Endothelial cell of umbilical vein (primary cell): ENCODE data around the gene STK38L. TPM values are rescaled to one million over a fixed set of nuclear protein-coding genes. Genes with fewer than 3 reads are reported as not detected.

Experiments
- BruUV-seq: library from RNA; stranded (reverse); fragments of 400-500 nt; replicated peaks from 2 replicates; lab custom pipeline; 2021; lab: Mats Ljungman, UMichigan
- CTCF ChIA-PET: fragments of 300-600, 350-600 bp; sonication (Branson Sonifier 250); formaldehyde crosslinking; loops from one replicate; lab custom pipeline; 2021; ENCODE audit warnings: antibody characterized with exemption, inconsistent platforms; lab: Charles Lee
- POLR2A ChIA-PET: fragments of 300-600, 350-600 bp; sonication (Branson Sonifier 250); formaldehyde crosslinking; loops from one replicate; lab custom pipeline; 2021; ENCODE audit warnings: antibody characterized with exemption, inconsistent platforms; lab: Charles Lee
- DNase-seq: peaks from one replicate; pipeline ENCODE4 v3.0.0-alpha.2; 2011; ENCODE audit warnings: low read depth, low spot score
- FAIRE-seq: peaks from 2 replicates; lab custom pipeline; 2011; peaks lifted over from hg19 to GRCh38; lab: Jason Lieb, UNC
- H2AFZ ChIP-seq: 2 replicates; pipeline ENCODE4 v1.6.0; 2012; ENCODE audit warnings: low read depth, low read length, control low read depth, inconsistent platforms
- H3K27ac ChIP-seq: 2 replicates; pipeline ENCODE4 v1.5.1; 2011; ENCODE audit warnings: low read depth, mild to moderate bottlenecking, control low read depth, low read length, moderate library complexity; ENCODE audit not compliant: insufficient read depth
- H3K27me3 ChIP-seq, 2 experiments: 2 replicates each; pipeline versions ENCODE4 v1.6.0 to v1.6.1; 2011; ENCODE audit warnings: low read length in 2 of 2, mixed read lengths in 1 of 2; ENCODE audit not compliant: control insufficient read depth in 2 of 2, insufficient read depth in 2 of 2
- H3K36me3 ChIP-seq, 2 experiments: 2 replicates in 1 of 2; 3 replicates in 1 of 2; pipeline ENCODE4 v1.5.1; 2011; ENCODE audit warnings: low read length in 2 of 2, mild to moderate bottlenecking in 1 of 2, moderate library complexity in 1 of 2; ENCODE audit not compliant: control insufficient read depth in 2 of 2, insufficient read depth in 2 of 2; ENCODE audit errors: extremely low read depth in 1 of 2
- H3K4me1 ChIP-seq: 3 replicates; pipeline ENCODE4 v1.5.1; 2011; ENCODE audit warnings: mild to moderate bottlenecking, low read length; ENCODE audit not compliant: control insufficient read depth, insufficient read depth; ENCODE audit errors: extremely low read depth
- H3K4me2 ChIP-seq: 2 replicates; pipeline ENCODE4 v1.6.1; 2011; ENCODE audit warnings: low read length, control low read depth, mixed read lengths; ENCODE audit not compliant: insufficient read depth
- H3K4me3 ChIP-seq, 3 experiments: fragments of 200-600 bp in 1 of 3; sonication (generic), shearing (Covaris generic) in 1 of 3; replicated peaks in 1 of 3; 2 replicates each; pipeline ENCODE4 v1.5.1; 2011 to 2016; ENCODE audit warnings: control low read depth in 3 of 3, low read length in 3 of 3, mild to moderate bottlenecking in 2 of 3, inconsistent platforms in 1 of 3, low read depth in 1 of 3, moderate library complexity in 1 of 3; ENCODE audit not compliant: insufficient read depth in 1 of 3
- H3K79me2 ChIP-seq: 2 replicates; pipeline ENCODE4 v1.6.0; 2012; ENCODE audit warnings: low read length, inconsistent platforms; ENCODE audit not compliant: control insufficient read depth, insufficient read depth
- H3K9ac ChIP-seq: replicated peaks from 2 replicates; pipeline ENCODE3; 2011; ENCODE audit warnings: low read length, control low read depth; ENCODE audit not compliant: insufficient read depth; ENCODE audit errors: extremely low read depth
- H3K9me1 ChIP-seq: replicated peaks from 3 replicates; pipeline ENCODE4 v1.6.0; 2011; ENCODE audit warnings: mild to moderate bottlenecking, low read length; ENCODE audit not compliant: control insufficient read depth, insufficient read depth; ENCODE audit errors: extremely low read depth
- H3K9me3 ChIP-seq: replicated peaks from 2 replicates; pipeline ENCODE4 v1.5.1; 2012; ENCODE audit warnings: low read length, inconsistent platforms; ENCODE audit not compliant: control insufficient read depth, insufficient read depth
- H4K20me1 ChIP-seq: replicated peaks from 2 replicates; pipeline ENCODE3; 2011; ENCODE audit warnings: mild to moderate bottlenecking, low read length; ENCODE audit not compliant: control insufficient read depth, insufficient read depth; ENCODE audit errors: extremely low read depth
- EZH2 ChIP-seq: IDR thresholded peaks from 2 replicates; pipeline ENCODE4 v1.6.1; 2012; ENCODE audit warnings: borderline replicate concordance, low read depth, mild to moderate bottlenecking, moderate library complexity, low read length, inconsistent platforms; ENCODE audit not compliant: severe bottlenecking
- FOS ChIP-seq: IDR thresholded peaks from 2 replicates; pipeline ENCODE4 v1.6.1; 2011; ENCODE audit warnings: mild to moderate bottlenecking, low read length, moderate library complexity, borderline replicate concordance; ENCODE audit not compliant: insufficient read depth
- GATA2 ChIP-seq: IDR thresholded peaks from 2 replicates; pipeline ENCODE4 v1.7.0; 2011; ENCODE audit warnings: low read depth, mild to moderate bottlenecking, moderate library complexity, mixed read lengths, low read length; ENCODE audit not compliant: insufficient read length, insufficient read depth
- JUN ChIP-seq: IDR thresholded peaks from 2 replicates; pipeline ENCODE4 v1.6.1; 2011; ENCODE audit warnings: borderline replicate concordance, low read depth; ENCODE audit not compliant: insufficient read length, insufficient read depth
- MYC ChIP-seq: IDR thresholded peaks from one replicate; pipeline ENCODE4 v1.6.1; 2011; ENCODE audit warnings: mild to moderate bottlenecking, low read depth, low read length
- POLR2A ChIP-seq: IDR thresholded peaks from 2 replicates; pipeline ENCODE4 v1.6.1; 2012; ENCODE audit warnings: low read depth, mild to moderate bottlenecking, control low read depth, low read length
- POLR2AphosphoS5 ChIP-seq: IDR thresholded peaks from 2 replicates; pipeline ENCODE4 v1.6.1; 2012; ENCODE audit warnings: low read depth, mild to moderate bottlenecking, control low read depth, low read length, moderate library complexity; ENCODE audit not compliant: insufficient read depth
- dilution Hi-C: fragments of 300-500 bp; cut with MboI; formaldehyde crosslinking; loops from one replicate; pipeline ENCODE4 v1.15.0; 2019; ENCODE audit warnings: low sequenced_read_pairs; ENCODE audit not compliant: extremely low pct_ligation_motif_present
- intact Hi-C: fragments of 100-400 bp; cut with micrococcal nuclease; formaldehyde crosslinking; loops from one replicate; pipeline ENCODE4 v1.10.0; 2022
- polyA plus RNA-seq, 4 experiments: library from polyadenylated mRNA; depleted of rRNA in 3 of 4; stranded (reverse) in 3 of 4; unstranded in 1 of 4; fragments of >200 nt; gene quantifications; 2 replicates each; pipeline versions ENCODE4 v1.2.1 to v1.2.3, GENCODE V29; 2011 to 2012; ENCODE audit warnings: missing spikeins in 1 of 4
- total RNA-seq: library from RNA; stranded (reverse); gene quantifications from 2 replicates; pipeline ENCODE4 v1.2.3, GENCODE V29; 2021
- TF ChIP-seq, protein P1 (sequence below), 2 donors: IDR thresholded peaks; 1 replicate in 1 of 2; 2 replicates in 1 of 2; pipeline ENCODE4 v1.5.1; 2011; ENCODE audit warnings: low read length in 2 of 2, mild to moderate bottlenecking in 2 of 2, moderate library complexity in 2 of 2, control low read depth in 1 of 2, inconsistent platforms in 1 of 2, low read depth in 1 of 2; ENCODE audit not compliant: insufficient read depth in 1 of 2; ENCODE audit errors: extremely low read depth in 1 of 2
- TF ChIP-seq, protein P2 (sequence below): IDR thresholded peaks from 2 replicates; pipeline ENCODE4 v1.6.1; 2011; ENCODE audit not compliant: insufficient read depth, insufficient read length

Gene STK38L
- total and polyA plus RNA-seq, 2 donors (not counting 3 experiments of a cell fraction or from before 2014, with no cell fraction given): 14.7 to 58.4 TPM

DNA sequence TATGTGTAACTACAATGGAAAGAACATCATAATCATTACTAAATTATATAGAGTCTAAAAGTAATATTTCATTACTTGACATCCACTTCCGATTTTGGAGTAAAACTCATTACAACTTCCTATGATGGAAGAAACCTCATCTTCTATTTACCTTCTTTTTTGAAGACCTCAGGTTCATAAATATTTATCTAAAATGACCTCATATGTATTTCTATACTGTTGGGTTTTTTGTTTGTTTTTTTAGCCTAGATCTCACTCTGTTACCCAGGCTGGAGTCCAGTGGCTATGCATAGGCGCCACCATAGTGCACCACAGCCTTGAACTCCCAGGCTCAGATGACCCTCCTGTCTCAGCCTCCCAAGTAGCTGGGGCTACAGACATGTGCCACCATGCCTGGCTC lies 48.6 kb downstream of the STK38L start:
- POLR2A ChIA-PET: no interaction called here
- intact Hi-C loops: loop anchor here (1.0 to 10.0 kb wide), 4 partner anchors 8 to 358 kb away; partner anchors contain the start of genes FGFR1OP2, INTS13 and STK38L

DNA sequence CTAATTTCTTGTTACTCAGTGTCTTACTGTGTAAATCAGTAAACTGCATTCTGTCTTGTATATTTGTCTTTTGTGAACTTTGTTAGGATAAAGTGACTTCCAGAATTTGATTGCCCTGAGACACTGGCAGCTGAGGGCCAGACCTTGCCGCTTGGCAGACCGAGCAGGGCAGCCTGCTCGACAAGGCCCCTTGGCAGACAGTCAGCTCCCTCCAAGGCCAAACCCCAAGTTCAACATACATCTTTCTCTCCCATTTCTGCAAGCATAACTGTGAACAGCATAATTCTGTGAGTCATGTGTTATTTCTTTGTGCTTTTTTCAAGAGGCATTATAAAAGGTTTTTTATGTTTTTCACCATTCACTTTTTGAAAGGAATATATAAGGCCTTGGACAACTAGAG lies 49.4 kb downstream of the STK38L start:
- Histone ChIP-seq H3K9ac (no peak overlapping the region), H3K4me3 (no peak overlapping the region), H2AFZ (no peak overlapping the region), H4K20me1 (no peaks in the 10 kb centered on the region), H3K27ac (peak overlapping the region; percentile 87), H3K9me1 (no peaks in the 10 kb centered on the region), H3K36me3 (peaks cover 0 to 5% of the 10 kb centered on the region in 2 experiments), H3K9me3 (no peaks in the 10 kb centered on the region), H3K4me1 (peaks cover 44% of the 10 kb centered on the region), H3K4me2 (no peak overlapping the region), H3K79me2 (peaks cover 4% of the 10 kb centered on the region), H3K27me3 (no peaks in the 10 kb centered on the region)
- no TSS peak for BruUV-seq
- DNase-seq: peak; percentile 62
- intact Hi-C loops: loop anchor here (5.0 to 10.0 kb wide), 2 partner anchors 151 to 359 kb away; partner anchors contain the start of genes FGFR1OP2 and INTS13
- TF ChIP-seq POLR2AphosphoS5: no peak
- TF ChIP-seq, protein P1, sequence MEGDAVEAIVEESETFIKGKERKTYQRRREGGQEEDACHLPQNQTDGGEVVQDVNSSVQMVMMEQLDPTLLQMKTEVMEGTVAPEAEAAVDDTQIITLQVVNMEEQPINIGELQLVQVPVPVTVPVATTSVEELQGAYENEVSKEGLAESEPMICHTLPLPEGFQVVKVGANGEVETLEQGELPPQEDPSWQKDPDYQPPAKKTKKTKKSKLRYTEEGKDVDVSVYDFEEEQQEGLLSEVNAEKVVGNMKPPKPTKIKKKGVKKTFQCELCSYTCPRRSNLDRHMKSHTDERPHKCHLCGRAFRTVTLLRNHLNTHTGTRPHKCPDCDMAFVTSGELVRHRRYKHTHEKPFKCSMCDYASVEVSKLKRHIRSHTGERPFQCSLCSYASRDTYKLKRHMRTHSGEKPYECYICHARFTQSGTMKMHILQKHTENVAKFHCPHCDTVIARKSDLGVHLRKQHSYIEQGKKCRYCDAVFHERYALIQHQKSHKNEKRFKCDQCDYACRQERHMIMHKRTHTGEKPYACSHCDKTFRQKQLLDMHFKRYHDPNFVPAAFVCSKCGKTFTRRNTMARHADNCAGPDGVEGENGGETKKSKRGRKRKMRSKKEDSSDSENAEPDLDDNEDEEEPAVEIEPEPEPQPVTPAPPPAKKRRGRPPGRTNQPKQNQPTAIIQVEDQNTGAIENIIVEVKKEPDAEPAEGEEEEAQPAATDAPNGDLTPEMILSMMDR (IDR thresholded peaks at IDR 0.05; ENCODE audit: extremely low read depth in 1 of 2, insufficient read depth in 1 of 2, low read depth in 1 of 2, low read length in 2 of 2): no peak
- no peak for TF ChIP-seq JUN
- no peak for TF ChIP-seq MYC
- TF ChIP-seq, protein P2, sequence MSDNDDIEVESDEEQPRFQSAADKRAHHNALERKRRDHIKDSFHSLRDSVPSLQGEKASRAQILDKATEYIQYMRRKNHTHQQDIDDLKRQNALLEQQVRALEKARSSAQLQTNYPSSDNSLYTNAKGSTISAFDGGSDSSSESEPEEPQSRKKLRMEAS: no peak
- no peak for TF ChIP-seq GATA2
- no peak for TF ChIP-seq FOS
- TF ChIP-seq POLR2A: no peak
- TF ChIP-seq EZH2: no peak
- CTCF ChIA-PET: no interaction called here
- POLR2A ChIA-PET: no interaction called here
- FAIRE-seq: no peak
- dilution Hi-C loops: no loop called here

More for the DNA sequence above, 48.6 kb downstream of the STK38L start:
- Histone ChIP-seq H4K20me1 (no peaks in the 10 kb centered on the region), H3K79me2 (peaks cover 4% of the 10 kb centered on the region), H3K36me3 (no peaks in the 10 kb centered on the region), H3K9me3 (no peaks in the 10 kb centered on the region), H3K4me3 (no peak overlapping the region), H3K9ac (peak overlapping the region; percentile 67), H3K27ac (peak overlapping the region; percentile 87), H3K27me3 (no peaks in the 10 kb centered on the region), H2AFZ (no peak overlapping the region), H3K4me1 (peaks cover 44% of the 10 kb centered on the region), H3K9me1 (no peaks in the 10 kb centered on the region), H3K4me2 (peak overlapping the region; percentile 78)
- BruUV-seq: no TSS peak
- no peak for FAIRE-seq
- DNase-seq: peak; percentile 60
- dilution Hi-C loops: no loop called here
- TF ChIP-seq, protein P2: no peak
- TF ChIP-seq JUN: peak; percentile 5
- CTCF ChIA-PET: interaction anchor here (3.2 kb wide), 1 partner anchor 14 kb away, joined by 24 read pairs; no protein-coding TSS in a partner anchor
